ENCODE measurements around the gene MED19. TPM values are rescaled to one million over a fixed set of nuclear protein-coding genes. Genes with fewer than 3 reads are reported as not detected.
A peak's percentile ranks its signal among the peaks of the same experiment; 100 is the strongest.

The MED19 gene
- total RNA-seq, 1 donor from 2014 or later, result 9.9 TPM

DNA sequence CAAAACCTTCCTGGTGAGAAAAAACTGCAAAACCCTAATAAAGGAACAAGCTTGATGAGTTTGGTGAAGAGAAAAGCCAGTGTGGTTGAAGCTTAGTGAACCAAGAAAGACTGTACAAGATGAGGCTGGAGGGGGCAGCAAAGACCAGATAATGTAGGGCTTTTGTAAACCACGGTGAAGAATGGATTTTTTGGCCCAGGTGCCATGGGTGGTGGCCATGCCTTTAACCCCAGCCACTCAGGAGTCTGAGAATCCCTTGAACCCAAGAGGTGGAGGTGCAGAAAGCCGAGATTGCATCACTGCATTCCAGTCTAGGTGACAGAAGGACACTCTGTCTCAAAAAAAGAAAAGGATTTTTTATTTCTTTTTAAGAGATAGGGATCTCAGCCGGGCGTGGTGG is 49.1 kb downstream of the MED19 start:
- DNase-seq (ENCODE audit: low spot score), result no peak

DNA sequence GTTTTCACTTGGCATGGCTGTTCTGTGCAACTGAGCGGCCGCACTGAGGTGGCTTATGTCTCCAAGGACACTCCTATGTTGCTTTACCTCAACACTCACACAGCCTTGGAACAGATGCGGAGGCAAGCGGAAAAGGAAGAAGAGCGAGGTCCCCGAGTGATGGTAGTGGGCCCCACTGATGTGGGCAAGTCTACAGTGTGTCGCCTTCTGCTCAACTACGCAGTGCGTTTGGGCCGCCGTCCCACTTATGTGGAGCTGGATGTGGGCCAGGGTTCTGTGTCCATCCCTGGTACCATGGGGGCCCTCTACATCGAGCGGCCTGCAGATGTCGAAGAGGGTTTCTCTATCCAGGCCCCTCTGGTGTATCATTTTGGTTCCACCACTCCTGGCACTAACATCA is 52.3 kb downstream of the MED19 start:
- intact Hi-C loops (cut with DNase I), result no loop called here
- no peak for DNase-seq (ENCODE audit: low spot score)

More for the DNA sequence above, 49.1 kb downstream of the MED19 start:
- intact Hi-C loops (cut with DNase I), result no loop called here

DNA sequence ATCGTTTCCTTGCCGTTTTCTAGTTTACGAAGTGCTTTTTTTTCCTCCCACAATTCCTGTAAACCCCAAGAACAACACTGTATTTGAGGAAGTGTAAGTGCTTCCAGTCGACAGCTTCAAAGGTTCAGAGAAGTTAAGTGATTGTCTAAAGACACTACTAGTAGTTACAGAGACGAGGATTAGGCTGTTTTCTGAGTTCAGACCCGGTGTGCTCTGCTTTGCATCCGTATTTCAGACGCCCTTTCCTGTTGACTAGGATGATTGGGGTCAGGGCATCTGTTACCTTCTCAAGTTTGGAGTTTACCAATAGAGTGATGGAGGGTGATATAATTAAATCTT is 54.0 kb downstream of the MED19 start:
- intact Hi-C loops (cut with DNase I), result no loop called here
- no peak for DNase-seq (ENCODE audit: low spot score)

DNA sequence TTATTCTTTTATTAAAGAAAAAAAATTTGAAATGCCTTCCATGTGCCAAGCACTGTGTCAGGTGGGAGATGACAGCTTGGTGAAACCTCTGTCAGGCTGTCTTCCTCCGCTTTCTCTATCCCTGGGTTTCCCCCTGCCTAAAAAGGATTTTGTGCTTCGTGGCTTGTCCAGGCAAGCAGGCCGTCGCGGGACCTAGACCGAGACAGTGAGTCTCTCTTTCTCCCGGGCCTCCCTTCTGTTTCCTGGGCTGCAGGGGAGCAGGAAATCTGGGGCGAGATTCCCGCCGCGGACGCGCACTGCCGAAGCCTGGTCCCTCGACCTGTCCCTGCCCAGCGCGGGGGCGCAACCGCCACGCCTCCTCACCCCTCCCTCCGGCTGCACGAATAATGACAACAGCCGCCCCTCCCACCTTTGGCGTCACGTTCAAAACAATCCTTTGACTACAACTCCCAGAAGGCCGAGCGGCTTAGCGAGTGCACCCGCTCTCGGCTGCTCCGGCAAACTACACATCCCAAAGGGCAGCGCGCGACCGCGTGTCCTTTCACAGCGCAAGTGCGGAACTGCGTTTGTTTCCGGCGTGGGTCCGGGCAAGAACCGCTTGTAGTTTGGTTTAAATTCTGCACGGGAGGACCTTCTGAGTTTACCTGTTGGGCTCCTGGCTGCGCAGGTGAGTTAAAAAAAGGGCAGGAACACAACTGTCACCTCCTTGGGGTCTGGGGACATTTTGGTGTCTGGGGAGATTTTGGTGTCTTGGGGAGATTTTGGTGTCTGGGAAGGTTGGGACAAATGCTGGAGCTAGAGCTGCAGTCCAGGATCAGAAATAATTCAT is 54.6 kb downstream of the MED19 start, which contains the start of gene CLP1:
Gene CLP1, plus strand, starts transcription at position 569 of the 829 bp plus-strand sequence. CDS start 1,715 bp downstream, outside the sequence.
- intact Hi-C loops (cut with DNase I), result loop anchor here (2.0 kb wide), 1 partner anchor 921 kb away; the partner anchor contains the start of gene ZFP91
- DNase-seq (ENCODE audit: low spot score), result peak; percentile 100

DNA sequence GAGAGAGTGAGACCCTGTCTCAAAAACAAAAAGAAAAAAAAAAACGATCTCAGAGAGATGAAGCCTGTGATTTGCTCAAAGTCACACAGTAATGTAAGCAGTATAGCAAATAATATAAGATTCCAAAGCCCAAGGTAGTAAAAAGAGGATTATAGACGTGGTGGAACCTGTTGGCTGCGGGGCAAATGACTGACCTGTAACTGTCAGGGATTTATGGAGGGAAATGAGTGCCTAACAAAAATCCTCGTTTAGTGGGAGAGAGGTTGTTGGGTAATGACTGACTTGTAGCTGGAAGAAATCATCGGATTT is 55.2 kb downstream of the MED19 start:
- intact Hi-C loops (cut with DNase I), result loop anchor here (2.0 kb wide), 1 partner anchor 922 kb away; the partner anchor contains the start of gene ZFP91
- DNase-seq (ENCODE audit: low spot score), result no peak

Other genes with a start within 250 kb of the MED19 start
- gene SLC43A1, start 196.5 kb downstream of the MED19 start, total RNA-seq, result 2.0 TPM
- gene TIMM10, start 181.5 kb downstream of the MED19 start, total RNA-seq, result 71.6 TPM
- gene SMTNL1, start 174.6 kb downstream of the MED19 start, total RNA-seq, result not detected
- 15.8 TPM for gene UBE2L6, start 144.5 kb downstream of the MED19 start, total RNA-seq
- 90.0 TPM for gene SERPING1, start 114.5 kb downstream of the MED19 start, total RNA-seq
- gene YPEL4, start 62.3 kb downstream of the MED19 start, total RNA-seq, result 0.59 TPM
- 5.8 TPM for gene CLP1, start 54.5 kb downstream of the MED19 start, total RNA-seq
- gene ZDHHC5, start 44.1 kb downstream of the MED19 start, total RNA-seq, result 43.4 TPM
- gene TMX2, start 378 bp upstream of the MED19 start, total RNA-seq, result 56.7 TPM
- 85.5 TPM for gene SELENOH, start 29.3 kb upstream of the MED19 start, total RNA-seq
- gene BTBD18, start 39.6 kb upstream of the MED19 start, total RNA-seq, result not detected
- gene CTNND1, start 49.6 kb upstream of the MED19 start, total RNA-seq, result 73.8 TPM

Measured in cardiac septum (tissue), 1 donor.